HG03135 (cell line): Measurements from ENCODE around the gene ACVRL1.
"Not testable (repeated sequence)": the region's sequence is repeated elsewhere in the genome, so short reads cannot be mapped to it uniquely, and the experiment has no call there.

Source experiments
- ATAC-seq: cut with Tn5 transposase; IDR thresholded peaks from one replicate; pipeline ENCODE4 v1.9.1; 2021; ENCODE audit warnings: mild to moderate bottlenecking, moderate library complexity; ENCODE audit not compliant: unreplicated experiment

Gene ACVRL1

GRCh38 chr12:51873251-51873994 lies 33.9 kb upstream of the ACVRL1 start:
- no peak for ATAC-seq

GRCh38 chr12:51874000-51874399 lies 33.3 kb upstream of the ACVRL1 start:
- ATAC-seq = no peak

- no peak for ATAC-seq
Observed at GRCh38 chr12:51874486-51874885, 32.8 kb upstream of the ACVRL1 start.

- ATAC-seq = no peak
Observed at GRCh38 chr12:51879102-51879501, 28.2 kb upstream of the ACVRL1 start.

- ATAC-seq = no peak
Observed at GRCh38 chr12:51883295-51883694, 24.0 kb upstream of the ACVRL1 start.

GRCh38 chr12:51883998-51884675 lies 23.2 kb upstream of the ACVRL1 start:
- ATAC-seq = no peak

- ATAC-seq = no peak
Observed at GRCh38 chr12:51884676-51885229, 22.6 kb upstream of the ACVRL1 start.

- ATAC-seq = not testable (repeated sequence)
Observed at GRCh38 chr12:51885294-51886020, 21.8 kb upstream of the ACVRL1 start.

GRCh38 chr12:51886021-51886710 lies 21.1 kb upstream of the ACVRL1 start:
- ATAC-seq = no peak

GRCh38 chr12:51887476-51888315 lies 19.6 kb upstream of the ACVRL1 start, which contains the start of gene ANKRD33:
TSS of gene ANKRD33 (plus strand) at chr12:51888103. CDS start at chr12:51888187, 84 bp downstream.
- no peak for ATAC-seq

GRCh38 chr12:51888316-51889215 lies 18.7 kb upstream of the ACVRL1 start:
- ATAC-seq = no peak

GRCh38 chr12:51889216-51890132 lies 17.8 kb upstream of the ACVRL1 start:
- no peak for ATAC-seq

GRCh38 chr12:51890133-51890464 lies 17.2 kb upstream of the ACVRL1 start:
- no peak for ATAC-seq

- no peak for ATAC-seq
Observed at GRCh38 chr12:51890511-51891171, 16.7 kb upstream of the ACVRL1 start.

GRCh38 chr12:51891843-51892242 lies 15.5 kb upstream of the ACVRL1 start:
- ATAC-seq = no peak

GRCh38 chr12:51893786-51894185 lies 13.5 kb upstream of the ACVRL1 start:
- ATAC-seq = no peak

GRCh38 chr12:51895378-51896135 lies 11.7 kb upstream of the ACVRL1 start:
- no peak for ATAC-seq
